GM12878 (cell line): ENCODE measurements around the gene COL9A1. TPM values are rescaled to one million over a fixed set of nuclear protein-coding genes. Genes with fewer than 3 reads are reported as not detected.
"Not testable (repeated sequence)": the region's sequence is repeated elsewhere in the genome, so short reads cannot be mapped to it uniquely, and the experiment has no call there.

Experiments
- ATAC-seq: fragments of 200-7000 bp; cut with Tn5 transposase; 3 replicates; pipeline ENCODE4 v1.9.1; 2020; ENCODE audit warnings: mild to moderate bottlenecking, moderate library complexity
- BruUV-seq: library from RNA; stranded (reverse); fragments of 400-500 nt; replicated peaks from 2 replicates; lab custom pipeline; 2021; lab: Mats Ljungman, UMichigan
- CTCF ChIA-PET: fragments of 300-600 bp; sonication (Branson Sonifier 250); formaldehyde crosslinking; extraction: SDS; loops from one replicate; lab custom pipeline; 2021; ENCODE audit warnings: inconsistent platforms; lab: Yijun Ruan, JAX
- POLR2A ChIA-PET: fragments of 350-600 bp; formaldehyde crosslinking; extraction: SDS; loops from one replicate; lab custom pipeline; 2021; ENCODE audit warnings: inconsistent platforms; lab: Charles Lee
- RAD21 ChIA-PET: fragments of 300-600 bp; sonication (Branson Sonifier 250); formaldehyde crosslinking; loops from one replicate; lab custom pipeline; 2023; ENCODE audit warnings: antibody characterized with exemption; ENCODE audit not compliant: unreplicated experiment; lab: Charles Lee
- SMC1A ChIA-PET: fragments of 300-600 bp; sonication (Branson Sonifier 250); formaldehyde crosslinking; loops from one replicate; lab custom pipeline; 2023; ENCODE audit not compliant: unreplicated experiment, uncharacterized antibody; lab: Charles Lee
- DNase-seq: peaks from one replicate; pipeline ENCODE4 v3.0.0-alpha.2; 2011; ENCODE audit warnings: low read depth, low spot score
- FAIRE-seq: peaks from 3 replicates; lab custom pipeline; 2011; peaks lifted over from hg19 to GRCh38; lab: Jason Lieb, UNC
- H2AFZ ChIP-seq: 2 replicates; pipeline ENCODE4 v1.6.0; 2011; ENCODE audit warnings: low read depth, low read length, control low read depth; ENCODE audit not compliant: control insufficient read depth
- H3K27ac ChIP-seq: 2 replicates; pipeline ENCODE4 v1.5.1; 2011; ENCODE audit warnings: control low read depth; ENCODE audit not compliant: control insufficient read depth, insufficient read depth
- H3K27me3 ChIP-seq, 2 experiments: replicated peaks in 1 of 2; 2 replicates each; pipeline versions ENCODE4 v1.6.0 to v1.6.1; 2011; ENCODE audit warnings: low read length in 1 of 2; ENCODE audit not compliant: control insufficient read depth in 2 of 2, insufficient read depth in 2 of 2
- H3K36me3 ChIP-seq, 2 experiments: 2 replicates each; pipeline ENCODE4 v1.5.1; 2011; ENCODE audit warnings: low read length in 1 of 2; ENCODE audit not compliant: control insufficient read depth in 2 of 2, insufficient read depth in 2 of 2
- H3K4me1 ChIP-seq: 2 replicates; pipeline ENCODE4 v1.6.1; 2011; ENCODE audit warnings: mild to moderate bottlenecking, low read length, moderate library complexity, mixed read lengths; ENCODE audit not compliant: control insufficient read depth, insufficient read depth
- H3K4me2 ChIP-seq: 2 replicates; pipeline ENCODE4 v1.6.0; 2011; ENCODE audit warnings: control low read depth; ENCODE audit not compliant: control insufficient read depth, insufficient read depth
- H3K4me3 ChIP-seq: fragments of 200-600 bp; sonication (generic); 2 replicates; pipeline ENCODE4 v1.5.1; 2016
- H3K79me2 ChIP-seq: 2 replicates; pipeline ENCODE4 v1.6.0; 2011; ENCODE audit warnings: low read length; ENCODE audit not compliant: control insufficient read depth, insufficient read depth
- H3K9ac ChIP-seq: 2 replicates; pipeline ENCODE4 v1.8.0; 2011; ENCODE audit warnings: low read length, control low read depth, mixed read lengths; ENCODE audit not compliant: control insufficient read depth, insufficient read depth
- H3K9me3 ChIP-seq: replicated peaks from 3 replicates; pipeline ENCODE4 v1.5.1; 2011; ENCODE audit warnings: mild to moderate bottlenecking, low read length; ENCODE audit not compliant: control insufficient read depth, insufficient read depth
- H4K20me1 ChIP-seq: 2 replicates; pipeline ENCODE4 v1.6.0; 2011; ENCODE audit not compliant: control insufficient read depth, insufficient read depth
- BCL11A ChIP-seq: IDR thresholded peaks from 2 replicates; pipeline ENCODE4 v1.6.1; 2011; ENCODE audit warnings: low read depth, low read length
- CBFB ChIP-seq: IDR thresholded peaks from 2 replicates; pipeline ENCODE4 v1.6.1; 2016; ENCODE audit warnings: antibody characterized with exemption, low read depth
- IRF5 ChIP-seq: fragments of 450-650 bp; IDR thresholded peaks from 2 replicates; pipeline ENCODE4 v1.6.1; 2017; ENCODE audit warnings: borderline replicate concordance
- JUNB ChIP-seq: IDR thresholded peaks from 2 replicates; pipeline ENCODE4 v1.6.1; 2016; ENCODE audit warnings: antibody characterized with exemption, mild to moderate bottlenecking
- LARP7 ChIP-seq: fragments of 450-650 bp; IDR thresholded peaks from 2 replicates; pipeline ENCODE4 v1.6.1; 2017; ENCODE audit warnings: mild to moderate bottlenecking
- PAX5 ChIP-seq: IDR thresholded peaks from 2 replicates; pipeline ENCODE4 v1.6.1; 2011; ENCODE audit warnings: low read depth, low read length, borderline replicate concordance
- POLR2A ChIP-seq: IDR thresholded peaks from 2 replicates; pipeline ENCODE4 v1.6.1; 2011; ENCODE audit warnings: low read depth, mild to moderate bottlenecking, low read length
- RAD51 ChIP-seq: fragments of 450-650 bp; IDR thresholded peaks from 2 replicates; pipeline ENCODE4 v1.6.1; 2016; ENCODE audit warnings: moderate library complexity, mild to moderate bottlenecking, inconsistent platforms
- RBBP5 ChIP-seq: fragments of 200-600 bp; sonication (generic); conservative IDR thresholded peaks from 2 replicates; pipeline ENCODE4 v1.6.1; 2016
- RELA ChIP-seq: fragments of 450-650 bp; IDR thresholded peaks from 2 replicates; pipeline ENCODE4 v1.8.0; 2014; ENCODE audit warnings: borderline replicate concordance; ENCODE audit not compliant: partially characterized antibody
- STAT1 ChIP-seq: fragments of 450-650 bp; conservative IDR thresholded peaks from 2 replicates; pipeline ENCODE4 v1.6.1; 2014; ENCODE audit warnings: antibody characterized with exemption, mild to moderate bottlenecking
- WGBS: methylation state at CpG from one replicate; pipeline ENCODE4 v1.1.6; 2016; ENCODE audit warnings: low lambda C conversion rate; ENCODE audit not compliant: insufficient replicate concordance, insufficient coverage; ENCODE audit errors: missing lambda C conversion rate; 5-methylcytosine and 5-hydroxymethylcytosine counted together
- in situ Hi-C: fragments of 300-500 bp; cut with MboI; formaldehyde crosslinking; loops from 9 replicates; pipeline ENCODE4 v1.14.3; 2018; ENCODE audit warnings: mixed read lengths
- intact Hi-C: fragments of 100-400 bp; cut with micrococcal nuclease; formaldehyde crosslinking; loops from one replicate; pipeline ENCODE4 v1.14.2; 2022; ENCODE audit not compliant: unreplicated experiment
- polyA plus RNA-seq, 11 experiments: library from polyadenylated mRNA; depleted of rRNA in 4 of 11; unstranded in 6 of 11; stranded (reverse) in 5 of 11; fragments of >200 nt; fragmentation: Nextera tagmentation in 4 of 11; fragmentation: Illumina TruSeq in 1 of 11; extraction: Ambion mirVana in 4 of 11; extraction: Trizol in 1 of 11; gene quantifications; 1 replicate in 1 of 11; 2 replicates in 10 of 11; pipeline versions ENCODE4 v1.2.1 to v1.2.3, GENCODE V29; 2011 to 2016; ENCODE audit warnings: inconsistent platforms in 2 of 11, missing spikeins in 2 of 11, low read depth in 1 of 11
- total RNA-seq, 4 experiments: library from RNA; depleted of rRNA in 3 of 4; stranded (reverse); fragments of >200 nt in 3 of 4; fragmentation: Illumina TruSeq in 1 of 4; extraction: Trizol in 1 of 4; gene quantifications; 2 replicates each; pipeline versions ENCODE4 v1.2.1 to v1.2.3, GENCODE V29; 2013 to 2021

Gene COL9A1
- total and polyA plus RNA-seq, 10 of the 15 experiments (the other 5 are each of a cell fraction or from before 2014, with no cell fraction given) = not detected

GRCh38 chr6:70325009-70325408 is 22.1 kb upstream of the COL9A1 start:
- Histone ChIP-seq H3K79me2 (no peaks in the 10 kb centered on the region), H3K4me3 (no peak overlapping the region), H3K27me3 (no peaks in the 10 kb centered on the region), H4K20me1 (no peaks in the 10 kb centered on the region), H3K9ac (no peak overlapping the region), H3K27ac (no peak overlapping the region), H3K9me3 (no peaks in the 10 kb centered on the region), H3K36me3 (no peaks in the 10 kb centered on the region), H3K4me1 (no peaks in the 10 kb centered on the region), H3K4me2 (no peak overlapping the region), H2AFZ (no peak overlapping the region)
- ChIA-PET POLR2A (no interaction called here), CTCF (no interaction called here), RAD21 (no interaction called here), SMC1A (interaction anchor here (2.3 kb wide), 1 partner anchor 15 kb away, joined by 5 read pairs; no protein-coding TSS in a partner anchor)
- DNase-seq (no peak), FAIRE-seq (no peak), ATAC-seq (no peak)
- intact Hi-C loops (no loop called here), in situ Hi-C loops (no loop called here)
- TF ChIP-seq JUNB (no peak), IRF5 (no peak), LARP7 (no peak), RBBP5 (no peak), STAT1 (no peak), RELA (no peak), CBFB (no peak), POLR2A (no peak), RAD51 (no peak), BCL11A (no peak), PAX5 (no peak)
- no TSS peak for BruUV-seq

- in situ Hi-C loops, SMC1A ChIA-PET: not testable (repeated sequence)
Observed at GRCh38 chr6:70317799-70318198, 14.9 kb upstream of the COL9A1 start.

More at GRCh38 chr6:70317799-70318198, 14.9 kb upstream of the COL9A1 start:
- ATAC-seq, CTCF ChIA-PET, RAD21 ChIA-PET, H3K4me1 ChIP-seq, H3K4me3 ChIP-seq, H3K9me3 ChIP-seq, FAIRE-seq, intact Hi-C loops, H2AFZ ChIP-seq, H4K20me1 ChIP-seq, H3K4me2 ChIP-seq, POLR2A ChIA-PET, H3K9ac ChIP-seq, H3K36me3 ChIP-seq, H3K27ac ChIP-seq, DNase-seq, BruUV-seq, H3K27me3 ChIP-seq, H3K79me2 ChIP-seq: not testable (repeated sequence)
- WGBS = 64% methylated on average over 12 of the region's 12 CpGs
